22Rv1 (cell line): Measurements from ENCODE around the gene FHIT.

ENCODE experiments used
- CTCF ChIP-seq: fragments of 450-650 bp; IDR thresholded peaks from 2 replicates; pipeline ENCODE4 v1.5.1; 2017; ENCODE audit warnings: mild to moderate bottlenecking
- ZFX ChIP-seq: fragments of 450-650 bp; IDR thresholded peaks from 2 replicates; pipeline ENCODE4 v1.6.1; 2017; ENCODE audit warnings: antibody characterized with exemption, borderline replicate concordance

- TF ChIP-seq CTCF: no peak
- no peak for TF ChIP-seq ZFX
Observed at GRCh38 chr3:59699648-59700320, 1551.5 kb downstream of the FHIT start.
